H1 (cell line): Measurements from ENCODE around the gene UBA5. TPM values are rescaled to one million over a fixed set of nuclear protein-coding genes. Genes with fewer than 3 reads are reported as not detected.

Experiments used
- CTCF ChIA-PET: fragments of 300-600 bp; sonication (Branson Sonifier 250); formaldehyde crosslinking; loops from one replicate; lab custom pipeline; 2021; ENCODE audit not compliant: partially characterized antibody; lab: Charles Lee
- POLR2A ChIA-PET: fragments of 300-600 bp; sonication (Branson Sonifier 250); formaldehyde crosslinking; loops from one replicate; lab custom pipeline; 2021; ENCODE audit warnings: inconsistent platforms; ENCODE audit not compliant: partially characterized antibody; lab: Charles Lee
- DNase-seq, 2 experiments: peaks; one replicate each; pipeline versions ENCODE4 v3.0.0 to v3.0.0-alpha.2; 2010 to 2022; ENCODE audit warnings: low spot score in 2 of 2, low read depth in 1 of 2, mixed read lengths in 1 of 2
- FAIRE-seq: peaks from 2 replicates; lab custom pipeline; 2011; peaks lifted over from hg19 to GRCh38; lab: Jason Lieb, UNC
- H2AFZ ChIP-seq: 2 replicates; pipeline ENCODE4 v1.8.1; 2012; ENCODE audit warnings: low read length, inconsistent platforms
- H2AK5ac ChIP-seq: 2 replicates; pipeline ENCODE4 v1.6.1; 2013; ENCODE audit warnings: low read depth, low read length
- H2BK120ac ChIP-seq: replicated peaks from 2 replicates; pipeline ENCODE3; 2013; ENCODE audit warnings: low read depth, low read length, inconsistent platforms
- H2BK12ac ChIP-seq: 2 replicates; pipeline ENCODE4 v1.6.1; 2013; ENCODE audit warnings: low read depth, low read length
- H2BK15ac ChIP-seq: 2 replicates; pipeline ENCODE4 v1.6.1; 2013; ENCODE audit warnings: low read length
- H2BK20ac ChIP-seq: 2 replicates; pipeline ENCODE4 v1.6.1; 2013; ENCODE audit warnings: low read length
- H2BK5ac ChIP-seq: 2 replicates; pipeline ENCODE4 v1.6.1; 2013; ENCODE audit warnings: low read depth, low read length
- H3K14ac ChIP-seq: 2 replicates; pipeline ENCODE4 v1.6.1; 2013; ENCODE audit warnings: inconsistent platforms; ENCODE audit not compliant: insufficient read length
- H3K18ac ChIP-seq: 2 replicates; pipeline ENCODE4 v1.6.1; 2013; ENCODE audit warnings: low read length; ENCODE audit errors: extremely low read depth
- H3K23ac ChIP-seq: 2 replicates; pipeline ENCODE4 v1.6.1; 2013; ENCODE audit warnings: inconsistent platforms; ENCODE audit not compliant: insufficient read length
- H3K23me2 ChIP-seq: 2 replicates; pipeline ENCODE4 v1.6.1; 2013; ENCODE audit warnings: low read depth, low read length
- H3K27ac ChIP-seq: 2 replicates; pipeline ENCODE4 v1.6.1; 2011; ENCODE audit warnings: low read depth, low read length, inconsistent platforms
- H3K27me3 ChIP-seq, 4 experiments: replicated peaks in 1 of 4; 1 replicate in 1 of 4; 2 replicates in 3 of 4; pipeline versions ENCODE4 v1.6.1 to v1.8.1; 2011 to 2013; ENCODE audit warnings: low read length in 3 of 4, mild to moderate bottlenecking in 3 of 4, inconsistent platforms in 2 of 4, mixed read lengths in 2 of 4, moderate library complexity in 1 of 4; ENCODE audit not compliant: control insufficient read depth in 3 of 4, insufficient read depth in 3 of 4; ENCODE audit errors: extremely low read depth in 1 of 4
- H3K36me3 ChIP-seq, 4 experiments: 2 replicates each; pipeline versions ENCODE4 v1.6.1 to v1.8.1; 2011 to 2013; ENCODE audit warnings: mild to moderate bottlenecking in 4 of 4, low read length in 3 of 4, moderate library complexity in 2 of 4, control low read depth in 1 of 4, inconsistent platforms in 1 of 4; ENCODE audit not compliant: insufficient read depth in 4 of 4, control insufficient read depth in 2 of 4
- H3K4ac ChIP-seq: replicated peaks from 2 replicates; pipeline ENCODE3; 2013; ENCODE audit warnings: low read length, low read depth, mixed read lengths, inconsistent platforms; ENCODE audit not compliant: insufficient read length
- H3K4me1 ChIP-seq, 4 experiments: replicated peaks in 1 of 4; 1 replicate in 1 of 4; 2 replicates in 3 of 4; pipeline versions ENCODE4 v1.6.1 to v1.8.1; 2011 to 2013; ENCODE audit warnings: low read length in 3 of 4, inconsistent platforms in 2 of 4, mixed read lengths in 1 of 4; ENCODE audit not compliant: insufficient read depth in 4 of 4, control insufficient read depth in 3 of 4
- H3K4me2 ChIP-seq, 2 experiments: 2 replicates each; pipeline versions ENCODE4 v1.6.1 to v1.8.1; 2011 to 2013; ENCODE audit warnings: low read depth in 2 of 2, low read length in 2 of 2, control low read depth in 1 of 2, inconsistent platforms in 1 of 2, mild to moderate bottlenecking in 1 of 2; ENCODE audit not compliant: insufficient read depth in 1 of 2
- H3K4me3 ChIP-seq, 4 experiments: fragments of 200-600, 300-600 bp in 1 of 4; sonication (generic), shearing (Covaris generic), sonication (Bioruptor Twin) in 1 of 4; 2 replicates each; pipeline versions ENCODE4 v1.5.1 to v1.8.1; 2011 to 2016; ENCODE audit warnings: low read length in 4 of 4, low read depth in 3 of 4, control low read depth in 2 of 4, inconsistent platforms in 2 of 4, mild to moderate bottlenecking in 2 of 4, mixed read lengths in 1 of 4, moderate library complexity in 1 of 4; ENCODE audit not compliant: insufficient read depth in 2 of 4; ENCODE audit errors: extremely low read depth in 1 of 4
- H3K56ac ChIP-seq: replicated peaks from 2 replicates; pipeline ENCODE3; 2013; ENCODE audit warnings: low read depth, mild to moderate bottlenecking, mixed read lengths, low read length, inconsistent platforms; ENCODE audit not compliant: insufficient read length
- H3K79me1 ChIP-seq: 2 replicates; pipeline ENCODE4 v1.6.1; 2013; ENCODE audit warnings: low read depth, low read length, control low read depth
- H3K79me2 ChIP-seq, 2 experiments: 2 replicates each; pipeline versions ENCODE4 v1.6.1 to v1.8.1; 2012 to 2013; ENCODE audit warnings: low read length in 2 of 2, mild to moderate bottlenecking in 2 of 2, inconsistent platforms in 1 of 2; ENCODE audit not compliant: insufficient read depth in 2 of 2, control insufficient read depth in 1 of 2
- H3K9ac ChIP-seq, 4 experiments: replicated peaks in 1 of 4; 1 replicate in 1 of 4; 2 replicates in 3 of 4; pipeline versions ENCODE4 v1.6.1 to v1.8.1; 2011 to 2013; ENCODE audit warnings: low read depth in 3 of 4, low read length in 3 of 4, control low read depth in 2 of 4, mild to moderate bottlenecking in 2 of 4, moderate library complexity in 2 of 4, inconsistent platforms in 1 of 4; ENCODE audit errors: extremely low read depth in 1 of 4
- H3K9me3 ChIP-seq, 2 experiments: 2 replicates each; pipeline versions ENCODE4 v1.6.1 to v1.8.1; 2012 to 2013; ENCODE audit warnings: mild to moderate bottlenecking in 2 of 2, moderate library complexity in 2 of 2, control low read depth in 1 of 2, inconsistent platforms in 1 of 2, low read depth in 1 of 2, low read length in 1 of 2, mixed read lengths in 1 of 2; ENCODE audit not compliant: insufficient read depth in 2 of 2
- H4K20me1 ChIP-seq, 2 experiments: replicated peaks in 1 of 2; 2 replicates each; pipeline versions ENCODE3 to v1.8.1; 2011 to 2013; ENCODE audit warnings: inconsistent platforms in 2 of 2, low read length in 2 of 2, mild to moderate bottlenecking in 1 of 2; ENCODE audit not compliant: insufficient read depth in 2 of 2, control insufficient read depth in 1 of 2
- H4K5ac ChIP-seq: 2 replicates; pipeline ENCODE4 v1.6.1; 2013; ENCODE audit warnings: low read length, low read depth, mixed read lengths, inconsistent platforms; ENCODE audit not compliant: insufficient read length
- H4K8ac ChIP-seq: 2 replicates; pipeline ENCODE4 v1.8.0; 2013; ENCODE audit warnings: mild to moderate bottlenecking, moderate library complexity, low read length, inconsistent platforms; ENCODE audit not compliant: insufficient read depth; ENCODE audit errors: extremely low read depth
- H4K91ac ChIP-seq: replicated peaks from 2 replicates; pipeline ENCODE3; 2013; ENCODE audit warnings: low read length, mixed read lengths, inconsistent platforms; ENCODE audit not compliant: insufficient read length
- BRCA1 ChIP-seq: IDR thresholded peaks from 2 replicates; pipeline ENCODE4 v1.6.1; 2012; ENCODE audit warnings: low read depth, low read length, improper control_type of control experiment
- CEBPB ChIP-seq: IDR thresholded peaks from 2 replicates; pipeline ENCODE4 v1.6.1; 2012; ENCODE audit warnings: low read depth, low read length
- JUN ChIP-seq: IDR thresholded peaks from 2 replicates; pipeline ENCODE4 v1.6.1; 2011; ENCODE audit warnings: low read depth, mild to moderate bottlenecking, improper control_type of control experiment, low read length
- SIRT6 ChIP-seq: IDR thresholded peaks from one replicate; pipeline ENCODE4 v1.7.1; 2012; ENCODE audit warnings: low read length, inconsistent platforms
- SIX5 ChIP-seq: IDR thresholded peaks from 2 replicates; pipeline ENCODE4 v1.6.1; 2011; ENCODE audit warnings: mild to moderate bottlenecking, low read depth, low read length
- SUZ12 ChIP-seq: fragments of 200-600 bp; sonication (generic); IDR thresholded peaks from 2 replicates; pipeline ENCODE4 v1.6.1; 2012; ENCODE audit warnings: mild to moderate bottlenecking, inconsistent platforms, low read length, moderate library complexity, mixed read lengths
- TBP ChIP-seq: IDR thresholded peaks from 2 replicates; pipeline ENCODE4 v1.6.1; 2011; ENCODE audit warnings: low read depth, low read length, improper control_type of control experiment
- YY1 ChIP-seq: IDR thresholded peaks from 2 replicates; pipeline ENCODE4 v1.6.1; 2011; ENCODE audit warnings: low read depth, mild to moderate bottlenecking, low read length
- polyA plus RNA-seq, 7 experiments: library from polyadenylated mRNA; depleted of rRNA in 3 of 7; stranded (reverse) in 5 of 7; unstranded in 2 of 7; fragments of >200 nt in 5 of 7; fragments of 200-250 nt in 2 of 7; gene quantifications; 1 replicate in 5 of 7; 2 replicates in 1 of 7; 4 replicates in 1 of 7; pipeline versions ENCODE4 v1.2.1 to v1.2.3, GENCODE V29; 2011 to 2013; ENCODE audit warnings: missing spikeins in 2 of 7, mixed read lengths in 2 of 7
- total RNA-seq: library from RNA; stranded (reverse); fragmentation: NEBNext Ultra II Directional; extraction: Animal tissue kit (Norgen Biotek cat#: 25700); gene quantifications from 2 replicates; pipeline ENCODE4 v1.2.1, GENCODE V29; 2021
- TF ChIP-seq, protein P1 (sequence below): IDR thresholded peaks from 2 replicates; pipeline ENCODE4 v1.6.1; 2011; ENCODE audit warnings: low read length, improper control_type of control experiment

UBA5 gene
- total and polyA plus RNA-seq, 2 of the 8 experiments (the other 6 are each of a cell fraction or from before 2014, with no cell fraction given), result 11.0 to 28.0 TPM

DNA sequence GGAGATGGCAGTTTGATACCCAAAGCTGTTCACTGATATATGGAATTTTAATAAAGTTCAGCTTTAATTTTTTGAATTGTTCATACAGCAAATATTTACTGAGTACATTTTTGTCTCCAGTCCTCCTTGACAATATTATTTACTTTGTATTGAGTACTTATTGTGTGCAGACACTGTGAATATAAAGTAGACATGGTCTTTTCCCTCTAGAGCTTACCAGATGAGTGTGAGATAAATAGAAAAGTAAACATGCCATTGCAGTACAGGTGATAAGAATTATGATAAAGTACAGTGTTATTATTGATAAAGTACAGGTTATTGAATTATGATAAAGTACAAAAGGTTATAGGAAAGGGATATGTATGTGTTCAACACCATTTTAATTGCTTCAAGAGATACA, 2.1 kb downstream of the UBA5 start:
- Histone ChIP-seq H3K27ac (no peak overlapping the region), H2BK12ac (no peak overlapping the region), H4K8ac (no peak overlapping the region), H3K18ac (no peak overlapping the region), H3K4me2 (no peak overlapping the region; a peak in 1 of 4 replicates), H4K20me1 (no peaks in the 10 kb centered on the region), H3K9ac (no peak overlapping the region), H3K9me3 (no peaks in the 10 kb centered on the region), H3K4me1 (no peaks in the 10 kb centered on the region; a peak in 1 of 7 replicates), H2BK120ac (no peak overlapping the region), H3K79me1 (no peaks in the 10 kb centered on the region), H3K14ac (no peak overlapping the region), H3K23me2 (peaks cover 11% of the 10 kb centered on the region), H4K91ac (no peak overlapping the region), H3K56ac (no peak overlapping the region), H3K36me3 (peaks cover 0 to 9% (median 2%) of the 10 kb centered on the region in 4 experiments; a peak in 2 of 8 replicates), H2AFZ (no peak overlapping the region), H4K5ac (no peak overlapping the region), H2BK5ac (no peak overlapping the region), H3K27me3 (no peaks in the 10 kb centered on the region), H3K4ac (no peak overlapping the region), H3K23ac (no peak overlapping the region), H3K4me3 (peak overlapping the region in 1 of 4 experiments; percentile 90; a peak in 1 of 8 replicates), H2BK20ac (no peak overlapping the region), H3K79me2 (peaks cover 4 to 29% of the 10 kb centered on the region in 2 experiments; a peak in 3 of 4 replicates), H2BK15ac (no peak overlapping the region), H2AK5ac (no peak overlapping the region)
- TF ChIP-seq JUN (no peak), BRCA1 (no peak), SIX5 (no peak), YY1 (no peak), CEBPB (no peak), SIRT6 (no peak), TBP (no peak), SUZ12 (no peak)
- TF ChIP-seq, protein P1, sequence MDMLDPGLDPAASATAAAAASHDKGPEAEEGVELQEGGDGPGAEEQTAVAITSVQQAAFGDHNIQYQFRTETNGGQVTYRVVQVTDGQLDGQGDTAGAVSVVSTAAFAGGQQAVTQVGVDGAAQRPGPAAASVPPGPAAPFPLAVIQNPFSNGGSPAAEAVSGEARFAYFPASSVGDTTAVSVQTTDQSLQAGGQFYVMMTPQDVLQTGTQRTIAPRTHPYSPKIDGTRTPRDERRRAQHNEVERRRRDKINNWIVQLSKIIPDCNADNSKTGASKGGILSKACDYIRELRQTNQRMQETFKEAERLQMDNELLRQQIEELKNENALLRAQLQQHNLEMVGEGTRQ, result no peak
- ChIA-PET POLR2A (no interaction called here), CTCF (interaction anchor here (1.8 kb wide), 1 partner anchor 19 kb away, joined by 5 read pairs; no protein-coding TSS in a partner anchor)
- DNase-seq, result no peak
- no peak for FAIRE-seq
